ENCODE measurements around the gene RIMKLA.

The RIMKLA gene

GRCh38 chr1:42372796-42373195 is 7.8 kb upstream of the RIMKLA start:
- no peak for DNase-seq (ENCODE audit: low read depth in 1 of 2, low spot score in 1 of 2)

GRCh38 chr1:42379794-42380585 is 602 bp upstream of the RIMKLA start:
- no peak for DNase-seq (ENCODE audit: low read depth in 1 of 2, low spot score in 1 of 2)

DNA sequence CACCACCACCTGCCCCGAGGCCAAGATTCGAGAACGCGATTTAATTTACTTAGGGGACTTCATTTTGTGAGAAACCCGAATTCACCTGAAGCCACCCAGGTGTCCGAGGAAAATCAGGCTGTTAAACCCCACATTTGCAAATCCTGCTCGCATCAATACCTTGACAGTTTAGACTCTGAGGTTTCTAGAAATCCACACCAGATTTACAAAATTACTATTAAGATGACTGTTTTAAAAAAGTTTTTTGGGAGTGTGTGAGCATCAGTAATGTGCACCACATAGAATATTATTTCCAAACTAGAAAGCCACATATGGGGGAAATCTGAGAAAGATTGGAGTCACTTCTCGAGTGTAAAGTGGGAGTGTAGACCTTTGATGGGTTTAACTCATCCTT is 685 bp downstream of the RIMKLA start:
- DNase-seq (ENCODE audit: low read depth in 1 of 2, low spot score in 1 of 2), result no peak

DNA sequence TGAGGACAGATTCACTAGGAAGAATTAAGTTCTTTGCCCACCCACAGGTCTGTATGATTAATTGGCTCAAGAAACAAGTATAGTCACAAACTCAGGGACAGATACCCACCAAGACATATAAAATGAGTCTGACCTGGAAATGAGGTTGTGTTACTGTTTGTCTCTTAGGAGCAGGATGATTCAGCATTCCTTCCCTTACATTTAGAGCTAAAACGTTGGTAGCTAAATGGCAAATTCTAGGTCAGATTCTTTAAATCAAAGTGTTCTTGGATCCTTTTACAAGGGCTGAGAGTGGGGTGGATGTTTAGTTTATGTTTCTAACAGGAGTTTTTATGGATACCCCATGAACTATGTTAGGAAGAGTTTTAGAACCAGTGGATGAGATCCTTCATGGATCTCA is 4.7 kb downstream of the RIMKLA start:
- DNase-seq (ENCODE audit: low read depth in 1 of 2, low spot score in 1 of 2), result no peak

DNA sequence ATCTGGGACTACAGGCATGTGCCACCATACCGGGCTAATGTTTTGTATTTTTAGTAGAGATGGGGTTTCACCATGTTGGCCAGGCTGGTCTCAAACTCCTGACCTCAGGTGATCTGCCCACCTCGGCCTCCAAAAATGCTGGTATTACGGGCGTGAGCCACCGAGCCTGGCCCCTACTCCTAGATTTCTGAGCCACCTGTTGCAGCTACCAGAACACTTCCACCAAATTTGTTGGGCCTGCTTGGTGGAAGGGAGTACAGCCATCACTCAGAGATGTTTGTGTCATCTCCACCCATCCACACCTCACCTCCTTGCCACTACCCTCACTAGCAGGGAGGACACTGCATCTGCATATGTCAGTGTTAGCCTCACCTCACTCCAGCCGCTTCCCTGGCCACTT is 5.5 kb downstream of the RIMKLA start:
- DNase-seq (ENCODE audit: low read depth in 1 of 2, low spot score in 1 of 2), result no peak

DNA sequence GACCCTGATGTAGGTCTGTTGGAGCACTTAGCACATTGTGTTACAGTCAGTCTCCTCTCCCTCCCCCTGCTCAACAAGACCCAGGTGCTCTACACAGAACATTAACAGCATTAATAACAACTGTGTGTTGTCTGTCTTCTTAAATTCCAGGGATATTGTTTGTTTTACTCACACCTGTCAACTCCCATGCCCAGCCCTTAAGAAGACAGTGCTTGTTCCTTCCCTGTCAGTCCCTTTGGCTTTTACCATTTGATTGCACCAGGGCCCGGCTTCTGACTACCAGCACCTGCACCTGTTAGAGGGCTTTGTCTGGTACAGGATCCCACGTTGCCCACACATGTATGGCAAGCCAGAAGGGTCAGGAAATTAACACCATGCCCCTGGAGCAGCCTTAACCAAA is 11.7 kb downstream of the RIMKLA start:
- DNase-seq (ENCODE audit: low read depth in 1 of 2, low spot score in 1 of 2), result no peak

DNA sequence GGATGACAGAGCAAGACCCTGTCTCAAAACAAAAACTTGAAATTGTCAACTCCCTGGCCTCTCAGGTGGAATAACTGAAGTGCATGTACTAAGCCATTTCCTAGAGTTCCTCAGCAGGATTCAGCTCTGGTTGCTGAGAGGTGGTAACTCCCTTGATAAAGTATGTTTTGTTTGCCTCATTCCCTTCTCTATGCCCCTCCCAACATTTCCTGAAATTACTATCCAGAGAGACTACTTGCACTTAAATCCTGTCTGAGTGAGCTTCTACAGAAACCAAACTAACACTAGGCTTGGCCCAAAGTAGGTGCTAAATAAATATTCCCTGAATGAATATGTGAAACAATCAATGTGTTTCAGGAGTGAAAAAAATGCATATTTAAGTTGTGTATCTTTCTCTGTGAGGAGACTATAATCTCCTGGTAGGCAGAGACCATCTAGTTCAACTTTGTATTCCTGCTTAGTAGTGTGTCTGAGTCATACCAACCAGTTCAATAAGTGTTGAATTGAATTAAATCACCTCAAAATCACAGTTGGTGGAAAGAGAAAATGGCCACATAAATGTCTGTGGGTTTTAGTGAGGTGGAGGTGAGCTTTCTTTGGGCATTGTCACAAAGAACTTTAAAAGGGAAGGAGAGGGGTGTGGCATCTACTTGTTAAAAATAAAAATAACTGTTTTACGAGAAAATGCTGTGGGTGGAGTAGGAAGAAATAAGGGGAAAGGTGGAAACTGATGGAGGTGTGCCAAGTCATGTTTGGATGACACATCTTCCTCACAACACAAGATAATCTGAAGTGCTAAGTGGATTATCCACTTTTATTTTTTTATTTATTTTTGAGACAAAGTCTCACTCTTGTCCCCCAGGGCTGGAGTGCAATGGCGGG is 12.6 kb downstream of the RIMKLA start:
- DNase-seq (ENCODE audit: low read depth in 1 of 2, low spot score in 1 of 2), result no peak

DNA sequence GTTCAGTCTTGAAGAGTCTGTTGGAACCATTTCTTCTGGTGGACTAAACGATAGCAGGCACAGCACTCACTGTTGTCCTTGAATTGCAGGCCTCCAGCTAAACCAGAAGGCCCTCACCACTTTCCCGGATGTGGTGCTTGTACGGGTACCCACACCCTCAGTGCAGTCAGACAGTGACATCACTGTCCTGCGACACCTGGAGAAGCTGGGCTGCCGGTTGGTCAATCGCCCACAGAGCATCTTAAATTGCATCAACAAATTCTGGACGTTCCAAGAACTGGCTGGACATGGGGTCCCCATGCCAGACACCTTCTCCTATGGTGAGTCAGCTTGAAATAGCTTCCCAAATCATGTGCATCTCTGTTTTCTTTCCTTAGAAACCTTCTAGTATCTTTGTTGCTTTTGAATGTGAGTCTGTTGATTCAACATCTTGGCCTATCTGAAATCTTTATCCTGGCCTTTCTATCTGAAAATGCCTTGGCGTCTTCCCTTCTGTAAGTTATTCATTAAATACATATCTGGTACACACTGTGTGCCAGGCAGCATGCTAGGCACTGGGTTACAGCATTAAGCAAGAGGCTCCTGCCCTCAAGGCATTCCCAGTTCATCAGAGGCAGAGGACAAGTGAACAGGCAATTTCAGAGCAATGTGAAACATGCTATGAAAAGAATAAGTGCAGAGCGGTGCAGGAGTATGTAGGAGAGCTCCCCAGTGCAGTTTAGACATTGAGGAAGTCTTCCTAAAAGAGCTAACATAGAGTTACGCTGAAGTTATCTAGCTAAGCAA is 18.9 kb downstream of the RIMKLA start:
- no peak for DNase-seq (ENCODE audit: low read depth in 1 of 2, low spot score in 1 of 2)

DNA sequence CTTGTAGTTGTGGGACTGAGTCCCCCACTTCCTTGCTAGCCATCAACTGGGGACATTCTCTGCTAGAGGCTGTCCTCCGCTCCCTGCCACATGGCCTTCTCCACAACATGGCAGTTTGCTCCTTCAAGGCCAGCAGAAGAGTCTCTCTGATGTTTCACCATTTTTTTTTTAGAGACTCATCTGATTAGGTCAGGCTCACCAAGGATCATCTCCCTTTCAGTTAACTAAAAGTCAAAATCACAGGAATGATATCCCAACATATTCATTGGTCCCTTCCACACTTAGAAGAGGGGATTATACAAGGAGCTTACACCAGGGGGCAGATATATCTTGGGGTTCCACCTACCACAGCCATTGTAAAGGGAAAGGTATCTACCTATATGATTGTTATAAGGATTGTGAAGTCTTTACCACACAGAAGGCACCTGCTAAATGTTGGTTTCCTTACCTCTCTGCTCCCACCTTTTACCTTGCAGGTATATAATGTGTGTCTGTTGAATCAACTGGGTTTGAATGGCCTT is 23.3 kb downstream of the RIMKLA start:
- DNase-seq (ENCODE audit: low read depth in 1 of 2, low spot score in 1 of 2), result no peak

GRCh38 chr1:42414551-42415496 is 34.2 kb downstream of the RIMKLA start:
- DNase-seq (ENCODE audit: low read depth in 1 of 2, low spot score in 1 of 2), result no peak

- DNase-seq (ENCODE audit: low read depth in 1 of 2, low spot score in 1 of 2), result no peak
Measured at GRCh38 chr1:42417166-42417565, 36.6 kb downstream of the RIMKLA start.

DNA sequence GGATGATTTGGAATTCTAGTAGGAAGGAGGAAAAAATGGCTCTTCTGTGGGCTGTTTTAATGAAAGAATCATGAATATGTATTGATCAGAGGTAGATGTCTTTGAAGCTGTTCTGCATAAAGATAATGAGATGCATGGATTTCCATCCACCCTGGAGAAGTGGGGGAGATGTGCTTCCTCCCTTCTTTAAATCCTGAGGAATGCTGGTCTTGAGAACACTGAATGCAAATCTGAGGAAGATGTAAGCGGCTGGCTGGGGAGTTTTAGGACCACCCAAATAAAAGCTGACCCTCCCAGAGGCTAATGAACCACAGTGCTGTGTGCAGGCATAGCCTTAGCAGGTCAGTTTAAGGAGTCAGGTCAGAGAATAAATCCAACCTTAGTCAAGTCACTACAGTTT is 37.9 kb downstream of the RIMKLA start:
- no peak for DNase-seq (ENCODE audit: low read depth in 1 of 2, low spot score in 1 of 2)

GRCh38 chr1:42419126-42419821 is 38.7 kb downstream of the RIMKLA start:
- DNase-seq (ENCODE audit: low read depth in 1 of 2, low spot score in 1 of 2), result no peak

GRCh38 chr1:42420121-42420520 is 39.5 kb downstream of the RIMKLA start:
- no peak for DNase-seq (ENCODE audit: low read depth in 1 of 2, low spot score in 1 of 2)

DNA sequence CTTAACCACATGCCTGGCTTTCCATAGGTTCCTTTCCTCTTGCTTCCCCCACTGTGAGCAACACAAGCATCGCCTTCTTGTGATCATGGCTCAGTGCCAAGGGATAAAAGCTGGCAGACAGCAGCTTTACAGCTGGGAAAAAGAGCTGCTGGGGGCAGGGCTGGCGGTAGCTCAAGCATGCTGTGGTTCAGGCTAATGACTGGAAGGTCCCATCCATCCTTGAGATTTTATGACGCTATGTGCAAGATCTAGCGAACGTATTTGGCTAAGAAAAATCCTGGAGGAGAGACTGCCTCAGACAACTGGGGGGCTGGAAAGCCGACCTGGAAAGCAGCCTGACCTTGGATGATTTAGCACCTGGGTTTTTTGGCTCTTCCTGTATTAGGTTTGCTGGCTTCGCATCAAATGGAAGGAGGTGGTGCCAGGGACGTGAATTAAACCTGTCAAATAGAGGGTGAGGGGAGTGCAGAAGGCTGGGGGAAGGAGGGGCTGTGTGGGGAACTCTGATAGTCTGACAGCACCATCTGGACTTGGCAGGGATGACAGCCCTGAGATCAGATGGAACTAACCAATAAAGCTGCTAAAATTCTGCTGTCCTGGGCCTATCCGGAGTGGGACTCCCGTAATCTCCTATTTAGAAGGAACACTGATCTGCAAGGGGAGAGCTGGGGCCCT is 40.5 kb downstream of the RIMKLA start:
- DNase-seq (ENCODE audit: low read depth in 1 of 2, low spot score in 1 of 2), result no peak

DNA sequence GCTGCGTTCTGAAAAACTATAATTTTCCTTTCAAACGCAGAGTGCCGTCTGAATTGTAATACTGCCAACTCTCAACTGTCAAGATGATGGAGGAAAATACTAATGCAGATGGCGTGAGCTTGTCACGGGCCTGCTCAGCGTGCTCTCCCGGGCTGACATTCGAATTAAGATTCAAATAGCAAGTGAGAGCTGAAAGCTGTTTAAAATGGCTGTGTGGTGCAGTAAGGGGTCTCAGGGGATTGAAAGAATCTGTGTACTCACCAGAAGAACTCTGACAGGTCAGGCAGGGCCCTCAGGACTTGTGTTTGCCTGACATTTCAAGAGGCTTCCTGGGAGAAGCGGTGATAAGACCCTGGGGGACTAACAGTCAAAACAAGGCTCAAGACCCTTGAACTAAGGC is 42.1 kb downstream of the RIMKLA start:
- DNase-seq (ENCODE audit: low read depth in 1 of 2, low spot score in 1 of 2), result no peak

GRCh38 chr1:42423681-42424080 is 43.1 kb downstream of the RIMKLA start:
- no peak for DNase-seq (ENCODE audit: low read depth in 1 of 2, low spot score in 1 of 2)

DNA sequence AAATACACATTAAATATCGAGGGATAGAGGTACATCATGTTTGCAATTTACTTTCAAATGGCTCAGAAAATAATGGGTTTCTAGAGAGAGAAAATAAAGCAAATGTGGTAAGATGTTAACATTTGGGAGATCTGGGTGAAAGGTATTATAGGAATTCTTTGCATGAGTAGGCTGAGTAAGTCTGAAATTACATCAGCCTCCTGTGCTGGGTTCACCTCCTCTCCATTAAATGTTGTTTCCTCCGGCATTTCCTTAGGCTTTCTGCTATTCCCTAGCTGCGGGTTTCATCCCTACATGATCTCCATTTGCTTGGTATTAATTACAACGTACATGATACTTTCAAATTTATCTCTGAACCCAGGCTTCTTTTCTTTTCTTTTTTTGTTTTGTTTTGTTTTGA is 43.6 kb downstream of the RIMKLA start:
- DNase-seq (ENCODE audit: low read depth in 1 of 2, low spot score in 1 of 2), result no peak

GRCh38 chr1:42427240-42427639 is 46.6 kb downstream of the RIMKLA start:
- no peak for DNase-seq (ENCODE audit: low read depth in 1 of 2, low spot score in 1 of 2)

Data from activated T-helper 1 cell treated with anti-CD3 and anti-CD28 coated beads, Interleukin-2, amount 50 U/mL, for 16 hours (primary cell).